GM19463 (cell line): ENCODE data around the gene ZNF132.
"Not testable (repeated sequence)": the region's sequence is repeated elsewhere in the genome, so short reads cannot be mapped to it uniquely, and the experiment has no call there.

Experiments used
- ATAC-seq: cut with Tn5 transposase; IDR thresholded peaks from one replicate; pipeline ENCODE4 v1.9.1; 2021; ENCODE audit warnings: mild to moderate bottlenecking, moderate library complexity; ENCODE audit not compliant: unreplicated experiment

The ZNF132 gene

GRCh38 chr19:58408152-58409009 is 31.6 kb downstream of the ZNF132 start, which contains the start of gene ZNF584:
ZNF584 (plus strand) TSS chr19:58408649; CDS start chr19:58409148, 499 bp downstream.
- ATAC-seq = peak; percentile 93

GRCh38 chr19:58407658-58408151 is 32.2 kb downstream of the ZNF132 start:
- no peak for ATAC-seq

GRCh38 chr19:58406818-58407657 is 32.9 kb downstream of the ZNF132 start:
- ATAC-seq = no peak

GRCh38 chr19:58403920-58404478 is 36.0 kb downstream of the ZNF132 start:
- not testable (repeated sequence) for ATAC-seq

- no peak for ATAC-seq
Measured at GRCh38 chr19:58401840-58402421, 38.0 kb downstream of the ZNF132 start.

- ATAC-seq = peak; percentile 98
Measured at GRCh38 chr19:58400916-58401839, 38.8 kb downstream of the ZNF132 start.

- no peak for ATAC-seq
Measured at GRCh38 chr19:58400316-58400915, 39.5 kb downstream of the ZNF132 start.

GRCh38 chr19:58399903-58400302 is 40.0 kb downstream of the ZNF132 start:
- ATAC-seq = no peak

GRCh38 chr19:58398545-58398944 is 41.4 kb downstream of the ZNF132 start:
- ATAC-seq = no peak

- no peak for ATAC-seq
Measured at GRCh38 chr19:58398087-58398486, 41.9 kb downstream of the ZNF132 start.

- no peak for ATAC-seq
Measured at GRCh38 chr19:58397533-58398037, 42.4 kb downstream of the ZNF132 start.

- ATAC-seq = no peak
Measured at GRCh38 chr19:58396691-58397532, 43.0 kb downstream of the ZNF132 start.

GRCh38 chr19:58395979-58396627 is 43.9 kb downstream of the ZNF132 start:
- ATAC-seq = no peak

- ATAC-seq = no peak
Measured at GRCh38 chr19:58395220-58395978, 44.6 kb downstream of the ZNF132 start, which contains the start of gene RNF225. RNF225 (plus strand) TSS chr19:58395656; CDS start chr19:58396090, 434 bp downstream.

GRCh38 chr19:58394821-58395219 is 45.1 kb downstream of the ZNF132 start:
- no peak for ATAC-seq

GRCh38 chr19:58393725-58394033 is 46.3 kb downstream of the ZNF132 start:
- no peak for ATAC-seq
